ACC112 (cell line): Measurements from ENCODE around the gene TERC.

Source experiments
- H2AFZ ChIP-seq: fragments of 200-600 bp; sonication (generic); one replicate; pipeline ENCODE4 v1.6.0; 2017; ENCODE audit warnings: antibody characterized with exemption, low read length; ENCODE audit not compliant: unreplicated experiment
- H3K27ac ChIP-seq: fragments of 200-600 bp; sonication (generic); 2 replicates; pipeline ENCODE4 v1.5.1; 2014; ENCODE audit warnings: low read depth, mild to moderate bottlenecking, antibody characterized with exemption, low read length, moderate library complexity
- H3K27me3 ChIP-seq: fragments of 200-600 bp; sonication (generic); 2 replicates; pipeline ENCODE4 v1.6.1; 2014; ENCODE audit warnings: mild to moderate bottlenecking, antibody characterized with exemption, low read length, moderate library complexity, mixed read lengths; ENCODE audit not compliant: insufficient read depth
- H3K36me3 ChIP-seq: fragments of 200-600 bp; sonication (generic); 2 replicates; pipeline ENCODE4 v1.6.1; 2016; ENCODE audit warnings: mild to moderate bottlenecking, antibody characterized with exemption, low read length, moderate library complexity, mixed read lengths; ENCODE audit not compliant: insufficient read depth
- H3K4me1 ChIP-seq: fragments of 200-600 bp; sonication (generic); one replicate; pipeline ENCODE4 v1.6.1; 2016; ENCODE audit warnings: low read length, mixed read lengths; ENCODE audit not compliant: insufficient read depth, unreplicated experiment, control insufficient read depth
- H3K4me3 ChIP-seq: fragments of 200-600 bp; sonication (generic); 2 replicates; pipeline ENCODE4 v1.5.1; 2014; ENCODE audit warnings: mild to moderate bottlenecking, low read depth, low read length
- H3K79me2 ChIP-seq: fragments of 200-600 bp; sonication (generic); one replicate; pipeline ENCODE4 v1.6.0; 2016; ENCODE audit warnings: low read length; ENCODE audit not compliant: control insufficient read depth, unreplicated experiment, insufficient read depth

The TERC gene

DNA sequence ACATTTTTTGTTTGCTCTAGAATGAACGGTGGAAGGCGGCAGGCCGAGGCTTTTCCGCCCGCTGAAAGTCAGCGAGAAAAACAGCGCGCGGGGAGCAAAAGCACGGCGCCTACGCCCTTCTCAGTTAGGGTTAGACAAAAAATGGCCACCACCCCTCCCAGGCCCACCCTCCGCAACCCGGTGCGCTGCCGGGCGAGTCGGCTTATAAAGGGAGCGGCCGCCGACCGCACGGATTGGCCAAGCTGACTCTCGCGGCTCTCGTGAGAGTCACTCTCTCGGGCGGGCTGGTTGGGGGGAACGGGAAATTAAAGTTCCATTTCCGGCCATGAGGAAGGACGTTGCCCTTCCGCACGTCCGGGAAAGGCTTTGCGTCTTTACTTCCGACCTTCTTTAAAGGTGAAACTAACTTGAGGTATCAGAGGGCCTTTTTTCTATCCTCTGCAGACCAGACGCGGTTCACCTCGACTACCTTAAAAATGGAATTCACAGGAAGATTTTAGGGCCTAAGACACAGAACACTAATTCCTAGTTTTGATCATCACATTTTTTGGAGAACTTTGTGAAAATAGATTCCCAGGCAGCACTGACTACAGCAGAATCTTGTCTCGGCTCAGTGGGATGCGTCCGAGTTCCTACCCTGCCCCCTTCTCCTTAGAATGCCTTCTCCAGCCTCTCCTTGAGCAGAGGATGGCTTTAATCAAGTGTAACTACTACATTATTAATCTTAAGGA, at the start of gene TERC:
TSS of gene TERC (minus strand) at position 179 of the 731 bp plus-strand sequence.
- peaks cover 4% of the 10 kb centered on the region for H3K4me1 ChIP-seq
- peak within 1 kb of the TSS; percentile 89 for H3K4me3 ChIP-seq
- H3K79me2 ChIP-seq: no peaks in the 10 kb centered on the region
- H3K27me3 ChIP-seq: no peaks in the 10 kb centered on the region
- H2AFZ ChIP-seq: peak within 1 kb of the TSS; percentile 97
- no peaks in the 10 kb centered on the region for H3K36me3 ChIP-seq
- peak within 1 kb of the TSS; percentile 80 for H3K27ac ChIP-seq

DNA sequence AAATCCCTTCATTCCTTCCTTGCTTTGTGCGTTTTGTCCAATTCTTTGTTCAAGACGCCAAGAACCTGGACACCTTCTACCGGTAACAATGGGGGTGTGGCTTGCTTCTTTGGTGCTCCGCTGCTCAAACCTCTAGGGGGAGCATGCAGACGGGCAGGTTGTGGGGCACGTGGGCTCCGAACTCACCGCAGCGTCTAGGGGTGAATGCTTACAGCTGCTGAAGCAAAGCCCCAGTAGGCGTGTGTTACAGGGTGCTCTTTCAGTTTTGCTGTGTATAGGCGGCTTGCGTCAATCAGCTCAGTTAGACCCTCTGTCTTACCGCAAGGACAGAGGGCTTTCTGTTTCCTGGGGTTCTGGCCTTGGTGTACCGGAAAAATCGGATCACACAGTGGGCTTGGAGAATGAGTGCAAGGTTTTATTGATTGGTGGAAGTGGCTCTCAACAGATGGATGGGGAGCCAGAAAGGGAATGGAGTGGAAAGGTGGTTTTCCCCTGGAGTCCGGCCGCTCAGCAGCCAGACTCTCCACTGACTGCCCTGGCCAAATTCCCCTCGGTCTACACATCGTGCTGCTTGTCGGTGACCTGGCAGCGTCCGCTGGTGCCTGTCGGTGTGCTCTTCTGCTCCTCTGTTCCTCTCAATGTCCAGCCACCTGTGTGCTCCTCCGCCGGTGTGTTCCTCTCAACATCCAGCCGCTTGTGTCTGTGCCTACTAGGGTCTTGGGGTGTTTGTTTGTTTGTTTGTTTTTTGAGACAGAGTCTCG, 49.1 kb upstream of the TERC start:
- Histone ChIP-seq H3K27me3 (no peaks in the 10 kb centered on the region), H3K4me3 (peak overlapping the region; percentile 82), H2AFZ (peak overlapping the region; percentile 70), H3K4me1 (peaks cover 11% of the 10 kb centered on the region), H3K27ac (no peak overlapping the region), H3K79me2 (peaks cover 11% of the 10 kb centered on the region), H3K36me3 (no peaks in the 10 kb centered on the region)

DNA sequence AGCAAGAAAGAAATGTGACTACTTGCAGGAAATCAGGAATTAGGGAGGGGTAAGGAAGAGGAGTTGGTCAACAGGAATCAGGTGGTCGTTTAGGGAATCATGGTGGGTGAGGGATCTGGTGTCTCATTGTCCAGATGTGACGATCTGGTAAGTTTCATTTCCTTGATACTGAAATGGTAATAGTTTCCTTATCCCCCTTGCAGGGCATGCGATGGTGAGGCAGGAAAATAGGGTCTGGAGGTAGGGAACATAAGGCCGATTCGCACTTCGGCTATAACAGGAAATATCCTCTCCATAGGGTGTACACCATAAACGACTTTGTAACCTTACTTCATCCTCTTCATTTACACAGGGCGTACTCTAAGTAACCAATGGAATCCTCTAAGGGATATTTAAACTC, 48.4 kb upstream of the TERC start:
- H3K79me2 ChIP-seq: peaks cover 11% of the 10 kb centered on the region
- H3K27ac ChIP-seq: peak overlapping the region; percentile 11; the same call in 1 of the 2 replicates
- H3K4me3 ChIP-seq: peak overlapping the region; percentile 82
- no peaks in the 10 kb centered on the region for H3K27me3 ChIP-seq
- H2AFZ ChIP-seq: peak overlapping the region; percentile 70
- H3K36me3 ChIP-seq: no peaks in the 10 kb centered on the region
- H3K4me1 ChIP-seq: peaks cover 11% of the 10 kb centered on the region

DNA sequence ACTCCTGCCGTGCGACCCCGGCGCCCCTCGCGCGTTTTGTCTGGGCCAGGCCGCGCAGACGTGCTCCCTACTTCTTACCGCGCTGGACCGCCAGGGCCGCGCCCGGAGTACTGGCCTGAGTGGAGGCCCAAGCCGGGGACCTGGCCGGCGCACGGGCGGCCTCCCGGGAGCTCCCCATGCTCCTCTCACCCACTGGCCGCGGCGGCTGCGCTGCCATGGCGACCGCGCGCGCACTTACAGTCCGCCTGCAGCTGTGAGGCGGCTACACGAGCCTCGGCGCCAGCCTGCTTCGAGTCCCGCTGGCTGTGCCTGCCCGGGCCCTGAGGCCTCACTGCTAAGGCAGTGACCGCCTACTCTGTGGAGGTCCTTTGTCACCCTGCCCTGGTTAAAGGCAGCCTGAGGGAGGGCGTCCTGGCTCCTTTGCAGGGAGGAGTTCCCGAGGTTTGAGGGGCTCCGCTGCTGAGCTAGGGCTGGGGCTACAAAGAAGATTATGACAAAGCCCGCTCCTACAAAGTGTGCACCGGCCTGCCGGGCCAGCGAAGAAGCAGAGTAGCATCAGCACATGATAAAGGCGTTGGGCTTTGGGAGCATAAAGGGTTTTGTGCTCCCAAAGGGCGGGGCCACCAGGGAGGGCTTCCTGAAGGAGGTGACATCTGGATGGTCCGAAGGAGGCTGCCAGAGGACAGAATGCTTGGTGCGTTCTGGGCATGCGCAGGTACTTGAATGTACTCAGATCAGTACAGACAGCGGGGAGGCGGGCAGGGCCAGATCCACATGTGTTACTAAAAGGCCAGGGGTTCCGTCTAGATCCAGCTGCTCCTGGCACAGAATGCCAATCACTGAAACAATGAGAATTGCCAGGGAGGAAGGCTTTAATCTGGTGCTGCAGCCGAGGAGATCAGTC, 47.7 kb upstream of the TERC start, which contains the start of the genes LRRC34 and LRRIQ4:
TSS of gene LRRC34 (minus strand) at position 573 of the 904 bp plus-strand sequence. CDS start at position 217, 356 bp downstream.
TSS of gene LRRIQ4 (plus strand) at position 539 of the 904 bp plus-strand sequence. CDS start 9,052 bp downstream, outside the sequence.
- Histone ChIP-seq H3K4me1 (peaks cover 11% of the 10 kb centered on the region), H3K27ac (peak within 1 kb of the TSS; percentile 76), H3K27me3 (no peaks in the 10 kb centered on the region), H3K4me3 (peak within 1 kb of the TSS; percentile 82), H3K36me3 (no peaks in the 10 kb centered on the region), H3K79me2 (peaks cover 11% of the 10 kb centered on the region), H2AFZ (peak within 1 kb of the TSS; percentile 80)

DNA sequence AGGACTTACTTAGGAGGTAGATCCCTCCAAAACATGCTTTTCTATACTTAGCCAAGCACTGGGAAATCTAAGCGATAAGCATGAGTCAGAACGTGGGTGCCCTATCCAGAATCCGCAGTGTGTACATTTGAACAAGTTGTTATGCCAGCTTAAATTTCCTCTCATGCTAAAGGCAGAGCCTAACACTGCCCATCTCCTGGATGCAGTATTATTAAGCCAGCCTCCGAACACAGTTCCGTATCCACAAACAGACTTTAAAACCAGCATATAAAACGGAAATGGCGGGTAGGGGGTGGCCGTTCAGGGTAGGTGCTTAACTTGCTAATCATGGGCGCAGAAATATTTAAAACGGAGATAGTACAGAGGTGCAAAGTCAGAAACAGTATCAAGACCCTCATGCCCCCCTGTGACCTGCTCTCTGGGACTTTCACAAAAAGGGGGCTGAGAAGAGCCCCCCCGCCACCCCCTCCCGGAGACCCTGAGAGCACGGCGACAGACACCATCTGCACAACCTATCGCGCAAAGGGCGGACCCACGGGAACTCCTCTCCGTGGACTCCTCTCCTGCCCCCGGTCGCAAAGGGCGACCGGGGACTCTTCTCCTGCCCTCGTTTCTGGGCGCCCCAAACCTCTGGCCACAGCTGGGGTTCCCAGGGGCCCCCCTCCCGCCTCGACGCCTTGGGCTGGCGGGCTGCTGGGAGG, 46.9 kb upstream of the TERC start:
- Histone ChIP-seq H3K27ac (peak overlapping the region; percentile 76), H3K27me3 (no peaks in the 10 kb centered on the region), H2AFZ (peak overlapping the region; percentile 80), H3K79me2 (peaks cover 11% of the 10 kb centered on the region), H3K36me3 (no peaks in the 10 kb centered on the region), H3K4me1 (peaks cover 11% of the 10 kb centered on the region), H3K4me3 (peak overlapping the region; percentile 82)

DNA sequence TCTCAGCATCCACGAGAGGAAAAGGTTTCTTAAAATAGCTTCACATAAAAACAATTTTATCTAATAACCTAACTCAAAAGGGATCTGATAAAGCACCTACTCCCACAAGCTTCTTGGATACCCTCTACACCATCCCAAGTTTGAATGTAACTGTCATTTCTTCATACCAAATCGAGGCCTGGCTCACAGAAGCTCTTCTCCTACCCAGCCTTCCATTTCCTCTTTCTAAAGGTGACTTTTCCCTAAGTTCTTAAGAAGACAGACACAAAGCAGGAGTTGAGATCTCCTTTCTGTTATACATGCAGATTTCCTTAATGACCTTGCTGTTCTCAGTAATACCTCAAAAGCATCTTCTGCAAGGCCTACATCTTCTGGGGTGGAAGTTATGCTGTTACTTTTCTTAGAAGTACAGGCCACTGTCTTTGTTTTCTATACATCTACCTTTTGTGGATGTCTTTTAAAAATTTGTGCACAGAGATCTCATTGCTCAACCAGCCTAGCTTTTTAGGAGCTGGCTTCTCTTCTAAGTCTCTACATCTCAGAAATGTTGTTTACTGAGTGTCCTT, 44.5 kb upstream of the TERC start:
- Histone ChIP-seq H3K36me3 (no peaks in the 10 kb centered on the region), H3K4me1 (peaks cover 11% of the 10 kb centered on the region), H3K27ac (no peak overlapping the region), H3K4me3 (no peak overlapping the region), H3K27me3 (no peaks in the 10 kb centered on the region), H3K79me2 (peaks cover 11% of the 10 kb centered on the region), H2AFZ (no peak overlapping the region)

DNA sequence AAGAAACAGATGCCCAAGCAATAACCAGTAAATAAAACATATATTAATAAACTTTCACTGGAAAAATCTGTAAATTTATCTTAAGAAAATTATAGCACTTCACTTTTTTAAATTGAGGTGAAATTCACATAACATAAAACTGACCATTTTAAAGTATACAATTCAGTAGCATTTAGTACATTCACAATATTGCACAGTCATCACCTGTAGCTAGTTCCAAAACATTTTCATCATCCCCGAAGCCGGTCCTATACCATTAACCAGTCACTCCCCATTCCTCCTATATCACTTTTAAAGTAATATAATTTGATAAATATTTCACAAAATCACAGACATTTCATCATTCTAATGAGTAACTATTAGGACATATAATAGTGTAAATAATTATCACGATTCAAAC, 39.8 kb upstream of the TERC start:
- no peak overlapping the region for H2AFZ ChIP-seq
- no peak overlapping the region for H3K4me3 ChIP-seq
- no peaks in the 10 kb centered on the region for H3K4me1 ChIP-seq
- no peaks in the 10 kb centered on the region for H3K79me2 ChIP-seq
- H3K27me3 ChIP-seq: no peaks in the 10 kb centered on the region
- H3K27ac ChIP-seq: no peak overlapping the region
- H3K36me3 ChIP-seq: 0 out of 2 replicates have a peak, but pooled peaks cover 7% of the 10 kb centered on the region

DNA sequence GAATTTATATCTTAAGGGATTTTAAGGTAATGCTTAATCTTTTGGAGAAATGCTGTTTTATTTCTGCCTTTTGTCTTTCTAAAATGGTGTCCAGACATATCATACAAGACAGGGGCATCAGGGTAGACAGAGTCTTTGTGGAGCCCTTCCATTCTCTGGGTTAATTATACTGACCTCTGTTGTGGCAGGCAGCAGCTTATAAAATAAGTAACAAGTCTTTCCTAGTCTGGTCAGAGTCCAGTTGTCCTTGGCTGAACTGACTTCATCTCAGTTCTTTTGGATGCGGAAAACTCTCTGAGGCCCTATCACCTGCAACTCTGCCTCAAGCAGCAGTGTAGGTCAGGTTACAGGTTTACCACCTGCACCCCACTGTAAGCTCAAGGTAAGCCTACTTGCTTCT, 27.5 kb upstream of the TERC start:
- no peak overlapping the region for H3K4me3 ChIP-seq
- no peak overlapping the region for H3K27ac ChIP-seq
- H3K4me1 ChIP-seq: peaks cover 10% of the 10 kb centered on the region
- H3K79me2 ChIP-seq: no peaks in the 10 kb centered on the region
- peaks cover 32% of the 10 kb centered on the region for H3K36me3 ChIP-seq
- no peaks in the 10 kb centered on the region for H3K27me3 ChIP-seq
- H2AFZ ChIP-seq: no peak overlapping the region

DNA sequence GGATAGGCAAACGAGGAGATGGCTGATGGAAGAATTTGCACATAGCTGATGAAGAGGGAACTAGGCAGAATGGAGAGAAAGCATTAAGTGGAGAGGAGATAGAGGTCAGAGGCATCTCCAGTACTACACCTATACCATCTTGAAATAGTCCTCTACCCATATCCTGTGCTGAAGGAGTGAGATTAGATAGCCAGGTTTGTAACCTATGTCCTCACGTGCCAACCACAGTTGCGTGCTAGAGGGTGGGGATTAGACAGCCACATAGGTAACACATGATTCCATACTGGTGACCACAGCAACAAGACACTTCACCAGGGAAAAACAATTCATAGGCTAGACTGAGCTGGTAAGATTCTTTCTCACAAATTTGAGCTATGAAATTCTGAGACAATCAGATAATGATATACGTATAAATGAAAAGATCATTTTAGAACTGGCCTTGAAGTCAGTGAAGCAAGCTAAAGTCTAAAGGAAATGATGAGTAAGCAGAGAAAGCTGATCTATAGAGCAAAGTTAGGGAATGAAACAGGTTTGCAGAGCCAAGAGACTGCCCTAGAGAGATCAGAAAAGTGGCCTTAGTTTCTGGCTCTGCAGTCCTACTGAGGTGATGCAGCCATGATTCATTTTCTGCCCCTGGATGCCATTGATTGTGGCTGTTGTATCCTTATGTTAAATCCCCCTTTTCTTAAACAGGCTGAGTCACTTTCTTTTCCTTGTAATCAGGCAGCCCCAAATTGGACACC, 26.0 kb upstream of the TERC start:
- peaks cover 10% of the 10 kb centered on the region for H3K4me1 ChIP-seq
- no peak overlapping the region for H3K4me3 ChIP-seq
- peak overlapping the region; percentile 9 for H3K27ac ChIP-seq
- H2AFZ ChIP-seq: no peak overlapping the region
- H3K36me3 ChIP-seq: peaks cover 44% of the 10 kb centered on the region
- no peaks in the 10 kb centered on the region for H3K79me2 ChIP-seq
- H3K27me3 ChIP-seq: no peaks in the 10 kb centered on the region
